HG03571 (cell line): ENCODE data around the gene TMEM25.
A peak's percentile ranks its signal among the peaks of the same experiment; 100 is the strongest.
"Not testable (repeated sequence)": the region's sequence is repeated elsewhere in the genome, so short reads cannot be mapped to it uniquely, and the experiment has no call there.

Source experiments
- ATAC-seq: cut with Tn5 transposase; IDR thresholded peaks from one replicate; pipeline ENCODE4 v1.9.1; 2021; ENCODE audit not compliant: unreplicated experiment

The TMEM25 gene

GRCh38 chr11:118530683-118531596, at the start of gene TMEM25:
TMEM25 (plus strand) TSS chr11:118531192; CDS start chr11:118531802, 610 bp downstream.
- ATAC-seq, result peak; percentile 59

- not testable (repeated sequence) for ATAC-seq
Measured at GRCh38 chr11:118481238-118481637, 49.8 kb upstream of the TMEM25 start.

GRCh38 chr11:118484405-118484804, 46.6 kb upstream of the TMEM25 start:
- no peak for ATAC-seq

- no peak for ATAC-seq
Measured at GRCh38 chr11:118485273-118485672, 45.7 kb upstream of the TMEM25 start.

- ATAC-seq, result no peak
Measured at GRCh38 chr11:118488480-118489109, 42.4 kb upstream of the TMEM25 start.

- ATAC-seq, result no peak
Measured at GRCh38 chr11:118491041-118491440, 40.0 kb upstream of the TMEM25 start.

GRCh38 chr11:118497831-118498230, 33.2 kb upstream of the TMEM25 start:
- no peak for ATAC-seq

GRCh38 chr11:118503216-118503615, 27.8 kb upstream of the TMEM25 start:
- no peak for ATAC-seq

GRCh38 chr11:118511601-118512000, 19.4 kb upstream of the TMEM25 start:
- ATAC-seq, result no peak

- ATAC-seq, result no peak
Measured at GRCh38 chr11:118514103-118514502, 16.9 kb upstream of the TMEM25 start.

- ATAC-seq, result no peak
Measured at GRCh38 chr11:118519549-118519948, 11.4 kb upstream of the TMEM25 start.

- no peak for ATAC-seq
Measured at GRCh38 chr11:118521892-118522311, 9.1 kb upstream of the TMEM25 start.

- no peak for ATAC-seq
Measured at GRCh38 chr11:118522571-118523072, 8.4 kb upstream of the TMEM25 start.

GRCh38 chr11:118524356-118524755, 6.6 kb upstream of the TMEM25 start:
- ATAC-seq, result no peak

GRCh38 chr11:118524757-118525470, 6.1 kb upstream of the TMEM25 start:
- ATAC-seq, result no peak

GRCh38 chr11:118526688-118527087, 4.3 kb upstream of the TMEM25 start:
- no peak for ATAC-seq

- no peak for ATAC-seq
Measured at GRCh38 chr11:118527109-118527508, 3.9 kb upstream of the TMEM25 start, which contains the start of gene TTC36. TTC36 (plus strand) TSS chr11:118527474; CDS start chr11:118527495, 21 bp downstream.

GRCh38 chr11:118528511-118528910, 2.5 kb upstream of the TMEM25 start:
- ATAC-seq, result no peak

- no peak for ATAC-seq
Measured at GRCh38 chr11:118529584-118530175, 1.3 kb upstream of the TMEM25 start.

- no peak for ATAC-seq
Measured at GRCh38 chr11:118530180-118530682, 761 bp upstream of the TMEM25 start.
